Osteocyte (in vitro differentiated cells): ENCODE data around the gene SNTG2. TPM values are rescaled to one million over a fixed set of nuclear protein-coding genes. Genes with fewer than 3 reads are reported as not detected.

Experiments used
- DNase-seq: peaks from one replicate; pipeline ENCODE4 v3.0.0; 2021; ENCODE audit warnings: mixed read lengths; ENCODE audit not compliant: unreplicated experiment; ENCODE audit errors: extremely low spot score
- H3K27ac Mint-ChIP-seq: one replicate; pipeline ENCODE4 v1.8.0; 2021; ENCODE audit warnings: mild to moderate bottlenecking, mixed read lengths; ENCODE audit not compliant: unreplicated experiment
- H3K27me3 Mint-ChIP-seq: one replicate; pipeline ENCODE4 v1.8.0; 2021; ENCODE audit warnings: mixed read lengths; ENCODE audit not compliant: unreplicated experiment
- H3K36me3 Mint-ChIP-seq: one replicate; pipeline ENCODE4 v1.8.0; 2021; ENCODE audit warnings: mixed read lengths; ENCODE audit not compliant: unreplicated experiment
- H3K4me1 Mint-ChIP-seq: one replicate; pipeline ENCODE4 v1.8.0; 2021; ENCODE audit warnings: mixed read lengths; ENCODE audit not compliant: unreplicated experiment
- H3K4me3 Mint-ChIP-seq: one replicate; pipeline ENCODE4 v1.8.0; 2021; ENCODE audit warnings: mild to moderate bottlenecking, moderate library complexity, mixed read lengths; ENCODE audit not compliant: unreplicated experiment
- H3K9me3 Mint-ChIP-seq: one replicate; pipeline ENCODE4 v1.8.0; 2021; ENCODE audit warnings: mixed read lengths; ENCODE audit not compliant: unreplicated experiment
- total RNA-seq: library from RNA; stranded (reverse); gene quantifications from 2 replicates; pipeline ENCODE4 v1.2.1, GENCODE V29; 2021
- TF ChIP-seq, protein P1 (sequence below): fragments of 200-600 bp; sonication (generic); IDR thresholded peaks from 2 replicates; pipeline ENCODE4 v1.5.0; 2021; ENCODE audit warnings: antibody characterized with exemption, mild to moderate bottlenecking, moderate library complexity

SNTG2 gene
- total RNA-seq, 1 donor from 2014 or later: not detected

DNA sequence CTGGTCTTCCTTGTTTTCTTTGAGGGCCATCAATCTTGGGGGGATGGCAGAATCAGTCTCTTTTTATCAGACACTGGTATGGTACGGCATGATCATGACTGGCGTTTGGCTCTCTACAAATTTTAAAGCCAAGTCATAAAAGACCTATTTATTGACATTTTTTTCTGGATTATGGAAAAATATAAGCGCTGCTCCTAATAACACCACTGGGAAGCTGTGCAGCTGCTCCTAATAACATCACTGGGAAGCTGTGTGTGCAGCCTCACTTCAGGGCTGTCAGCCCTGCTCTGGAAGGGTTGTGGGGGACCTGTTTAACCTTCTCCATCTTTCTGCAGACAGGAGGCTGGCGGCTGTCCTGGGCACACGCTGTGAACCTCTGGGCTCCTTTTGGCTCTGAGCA lies 88.9 kb downstream of the SNTG2 start:
- Mint-ChIP-seq H3K9me3 (peaks cover 11% of the 10 kb centered on the region), H3K4me1 (no peaks in the 10 kb centered on the region), H3K27me3 (peaks cover 6% of the 10 kb centered on the region), H3K27ac (no peak overlapping the region), H3K4me3 (no peak overlapping the region), H3K36me3 (no peaks in the 10 kb centered on the region)
- TF ChIP-seq, protein P1, sequence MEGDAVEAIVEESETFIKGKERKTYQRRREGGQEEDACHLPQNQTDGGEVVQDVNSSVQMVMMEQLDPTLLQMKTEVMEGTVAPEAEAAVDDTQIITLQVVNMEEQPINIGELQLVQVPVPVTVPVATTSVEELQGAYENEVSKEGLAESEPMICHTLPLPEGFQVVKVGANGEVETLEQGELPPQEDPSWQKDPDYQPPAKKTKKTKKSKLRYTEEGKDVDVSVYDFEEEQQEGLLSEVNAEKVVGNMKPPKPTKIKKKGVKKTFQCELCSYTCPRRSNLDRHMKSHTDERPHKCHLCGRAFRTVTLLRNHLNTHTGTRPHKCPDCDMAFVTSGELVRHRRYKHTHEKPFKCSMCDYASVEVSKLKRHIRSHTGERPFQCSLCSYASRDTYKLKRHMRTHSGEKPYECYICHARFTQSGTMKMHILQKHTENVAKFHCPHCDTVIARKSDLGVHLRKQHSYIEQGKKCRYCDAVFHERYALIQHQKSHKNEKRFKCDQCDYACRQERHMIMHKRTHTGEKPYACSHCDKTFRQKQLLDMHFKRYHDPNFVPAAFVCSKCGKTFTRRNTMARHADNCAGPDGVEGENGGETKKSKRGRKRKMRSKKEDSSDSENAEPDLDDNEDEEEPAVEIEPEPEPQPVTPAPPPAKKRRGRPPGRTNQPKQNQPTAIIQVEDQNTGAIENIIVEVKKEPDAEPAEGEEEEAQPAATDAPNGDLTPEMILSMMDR: no peak
- no peak for DNase-seq

DNA sequence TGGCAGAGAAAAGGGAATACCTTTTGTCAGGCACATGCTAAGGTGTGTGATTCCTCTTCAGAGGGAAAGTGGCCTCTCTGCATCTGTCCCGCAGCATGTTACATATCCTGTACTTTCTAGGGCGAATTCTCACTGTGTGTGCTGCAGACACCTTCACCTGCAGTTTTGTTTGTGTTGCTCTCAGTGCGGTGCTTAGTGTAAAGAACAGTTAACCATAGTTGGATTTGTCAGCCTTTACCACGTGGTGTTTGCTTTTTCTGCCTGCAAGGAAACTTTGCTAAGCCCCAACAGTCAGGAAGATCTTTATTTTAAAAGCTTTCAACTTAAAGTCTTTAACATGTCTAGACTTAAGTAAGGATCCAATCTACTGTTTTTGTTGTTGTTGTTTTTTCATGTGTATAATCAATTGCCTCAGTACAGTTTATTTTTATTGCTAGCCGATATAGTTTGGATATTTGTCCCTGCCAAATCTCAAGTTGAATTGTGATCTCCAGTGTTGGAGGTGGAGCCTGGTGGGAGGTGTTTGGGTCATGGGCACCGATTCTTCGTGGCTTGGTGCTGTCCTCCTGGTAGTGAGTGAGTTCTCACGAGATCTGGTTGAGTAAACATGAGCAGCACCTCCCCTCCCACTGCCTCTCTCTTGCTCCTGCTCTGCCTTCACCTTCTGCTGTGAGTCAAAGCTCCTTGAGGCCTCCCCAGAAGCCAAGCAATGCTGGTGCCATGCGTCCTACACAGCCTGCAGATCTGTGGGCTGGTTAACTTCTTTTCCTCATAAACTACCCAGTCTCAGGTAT lies 90.6 kb downstream of the SNTG2 start:
- TF ChIP-seq, protein P1: no peak
- Mint-ChIP-seq H3K4me3 (no peak overlapping the region), H3K9me3 (peaks cover 15% of the 10 kb centered on the region), H3K27ac (no peak overlapping the region), H3K36me3 (no peaks in the 10 kb centered on the region), H3K4me1 (no peaks in the 10 kb centered on the region), H3K27me3 (peaks cover 3% of the 10 kb centered on the region)
- DNase-seq: no peak

DNA sequence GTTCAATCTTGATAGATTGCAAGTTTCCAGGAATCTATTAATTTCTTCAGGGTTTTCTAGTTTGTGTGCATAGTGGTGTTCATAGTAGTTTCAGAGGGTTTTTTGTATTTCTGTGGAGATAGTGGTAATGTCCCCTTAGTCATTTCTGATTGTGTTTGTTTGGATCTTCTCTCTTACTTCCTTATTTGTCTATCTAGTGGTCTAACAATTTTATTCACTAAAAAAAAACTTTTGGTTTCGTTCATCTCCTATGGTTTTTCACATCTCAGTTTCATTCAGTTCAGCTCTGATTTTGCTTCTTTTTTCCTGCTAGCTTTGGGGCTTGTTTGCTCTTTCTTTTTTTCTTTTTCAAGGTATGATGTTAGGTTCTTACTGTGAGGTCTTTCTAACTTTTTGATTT lies 94.5 kb downstream of the SNTG2 start:
- peaks cover 33% of the 10 kb centered on the region for H3K9me3 Mint-ChIP-seq
- no peak overlapping the region for H3K27ac Mint-ChIP-seq
- no peaks in the 10 kb centered on the region for H3K27me3 Mint-ChIP-seq
- H3K4me3 Mint-ChIP-seq: no peak overlapping the region
- TF ChIP-seq, protein P1: no peak
- no peaks in the 10 kb centered on the region for H3K4me1 Mint-ChIP-seq
- DNase-seq: no peak
- H3K36me3 Mint-ChIP-seq: no peaks in the 10 kb centered on the region

DNA sequence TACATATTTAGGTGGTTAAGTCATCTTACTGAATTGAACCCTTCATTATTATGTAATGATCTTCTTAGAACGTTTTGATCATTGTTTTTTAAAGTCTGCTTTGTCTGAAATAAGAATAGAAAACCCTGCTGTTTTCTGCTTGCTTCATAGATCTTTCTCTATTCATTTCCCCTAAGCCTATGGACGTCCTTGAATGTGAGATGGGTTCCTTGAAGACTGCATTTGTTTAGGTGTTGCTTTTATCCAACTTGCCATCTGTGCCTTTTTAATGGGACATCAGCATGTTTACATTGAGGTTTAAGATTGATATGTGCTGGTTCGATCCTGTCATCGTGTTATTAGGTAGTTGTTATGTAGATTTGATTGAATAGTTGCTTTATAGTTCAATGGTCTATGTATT lies 95.4 kb downstream of the SNTG2 start:
- no peaks in the 10 kb centered on the region for H3K36me3 Mint-ChIP-seq
- H3K4me3 Mint-ChIP-seq: no peak overlapping the region
- peaks cover 33% of the 10 kb centered on the region for H3K9me3 Mint-ChIP-seq
- no peaks in the 10 kb centered on the region for H3K27me3 Mint-ChIP-seq
- H3K4me1 Mint-ChIP-seq: no peaks in the 10 kb centered on the region
- TF ChIP-seq, protein P1: no peak
- no peak for DNase-seq
- no peak overlapping the region for H3K27ac Mint-ChIP-seq

DNA sequence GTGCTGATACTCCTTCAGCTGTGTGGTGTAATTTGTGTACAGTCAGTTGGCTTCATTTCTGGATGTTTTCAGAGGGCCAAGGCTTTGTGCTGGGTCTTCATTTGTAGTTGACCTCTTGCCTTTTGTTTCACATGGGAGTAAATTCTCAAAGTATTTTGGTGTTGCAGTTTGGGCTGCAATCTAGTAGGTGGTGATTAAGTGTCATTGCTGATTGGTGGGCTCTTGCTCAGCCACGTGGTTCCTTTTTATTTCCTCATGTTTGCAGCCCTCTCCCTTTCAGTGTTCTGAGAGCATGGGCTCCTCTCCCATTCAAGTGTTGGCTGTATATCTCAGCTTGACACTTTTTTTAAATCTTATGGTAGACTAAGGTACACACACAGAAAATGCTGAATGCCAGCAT lies 96.8 kb downstream of the SNTG2 start:
- Mint-ChIP-seq H3K4me3 (no peak overlapping the region), H3K9me3 (peaks cover 33% of the 10 kb centered on the region), H3K4me1 (peaks cover 2% of the 10 kb centered on the region), H3K27ac (no peak overlapping the region), H3K36me3 (no peaks in the 10 kb centered on the region), H3K27me3 (no peaks in the 10 kb centered on the region)
- TF ChIP-seq, protein P1: no peak
- DNase-seq: no peak
